Right renal pelvis (tissue), 4 donors: ENCODE data around the gene LRRN1. TPM values are rescaled to one million over a fixed set of nuclear protein-coding genes. Genes with fewer than 3 reads are reported as not detected.
"Not testable (repeated sequence)": the region's sequence is repeated elsewhere in the genome, so short reads cannot be mapped to it uniquely, and the experiment has no call there.

ENCODE experiments used
- DNase-seq, 4 donors: peaks; one replicate each; pipeline ENCODE4 v3.0.0-alpha.2; 2013; ENCODE audit warnings: low read depth in 4 of 4, low spot score in 3 of 4, missing footprints in 1 of 4
- polyA plus RNA-seq, 4 donors: library from polyadenylated mRNA; unstranded; fragments of 120-200 nt; gene quantifications; one replicate each; pipeline ENCODE4 v1.2.1, GENCODE V29; 2013; ENCODE audit not compliant: insufficient read length in 4 of 4

LRRN1 gene
- polyA plus RNA-seq, 4 donors: 17.5 to 21.6 (median 19.9) TPM

GRCh38 chr3:3806092-3806491, 6.9 kb downstream of the LRRN1 start:
- DNase-seq: no peak

- DNase-seq: no peak
These were observed 7.6 kb downstream of the LRRN1 start for GRCh38 chr3:3806856-3807255.

GRCh38 chr3:3813013-3813412, 13.8 kb downstream of the LRRN1 start:
- DNase-seq: no peak

- no peak for DNase-seq
These were observed 16.0 kb downstream of the LRRN1 start for GRCh38 chr3:3815206-3815605.

GRCh38 chr3:3816034-3816433, 16.8 kb downstream of the LRRN1 start:
- no peak for DNase-seq

- DNase-seq: no peak
These were observed 18.6 kb downstream of the LRRN1 start for GRCh38 chr3:3817865-3818264.

- no peak for DNase-seq
These were observed 22.5 kb downstream of the LRRN1 start for GRCh38 chr3:3821777-3822176.

GRCh38 chr3:3825035-3825434, 25.8 kb downstream of the LRRN1 start:
- no peak for DNase-seq

- DNase-seq: no peak
These were observed 27.3 kb downstream of the LRRN1 start for GRCh38 chr3:3826521-3826920.

- DNase-seq: no peak
These were observed 27.9 kb downstream of the LRRN1 start for GRCh38 chr3:3827111-3827510.

GRCh38 chr3:3828417-3828816, 29.2 kb downstream of the LRRN1 start:
- DNase-seq: not testable (repeated sequence)

GRCh38 chr3:3836845-3837244, 37.6 kb downstream of the LRRN1 start:
- DNase-seq: no peak

- DNase-seq: no peak
These were observed 43.1 kb downstream of the LRRN1 start for GRCh38 chr3:3842356-3842755.

- no peak for DNase-seq
These were observed 49.0 kb downstream of the LRRN1 start for GRCh38 chr3:3847994-3848922.

- peak in 2 of 4 donors; percentile 26 to 36 for DNase-seq
These were observed 49.7 kb downstream of the LRRN1 start for GRCh38 chr3:3848923-3849275.

- DNase-seq: no peak
These were observed 52.5 kb downstream of the LRRN1 start for GRCh38 chr3:3851621-3852323.

- DNase-seq: no peak
These were observed 54.3 kb downstream of the LRRN1 start for GRCh38 chr3:3853544-3853943.

GRCh38 chr3:3855056-3855455, 55.8 kb downstream of the LRRN1 start:
- no peak for DNase-seq

- DNase-seq: no peak
These were observed 61.0 kb downstream of the LRRN1 start for GRCh38 chr3:3860235-3860634.

- DNase-seq: no peak
These were observed 63.3 kb downstream of the LRRN1 start for GRCh38 chr3:3862534-3862933.

GRCh38 chr3:3875491-3875890, 76.3 kb downstream of the LRRN1 start:
- peak; percentile 7 to 31 (median 16) for DNase-seq

- DNase-seq: no peak
These were observed 81.8 kb downstream of the LRRN1 start for GRCh38 chr3:3881050-3881449.
